Hematopoietic multipotent progenitor cell treated with erythropoietin and hydrocortisone succinate and interleukin-3 and kit ligand, for 15 days (in vitro differentiated cells): ENCODE measurements around the gene CREB3L4.
"Not testable (repeated sequence)": the region's sequence is repeated elsewhere in the genome, so short reads cannot be mapped to it uniquely, and the experiment has no call there.

Experiments
- DNase-seq: peaks from one replicate; pipeline ENCODE4 v3.0.0-alpha.2; 2015; ENCODE audit warnings: low spot score

The CREB3L4 gene

DNA sequence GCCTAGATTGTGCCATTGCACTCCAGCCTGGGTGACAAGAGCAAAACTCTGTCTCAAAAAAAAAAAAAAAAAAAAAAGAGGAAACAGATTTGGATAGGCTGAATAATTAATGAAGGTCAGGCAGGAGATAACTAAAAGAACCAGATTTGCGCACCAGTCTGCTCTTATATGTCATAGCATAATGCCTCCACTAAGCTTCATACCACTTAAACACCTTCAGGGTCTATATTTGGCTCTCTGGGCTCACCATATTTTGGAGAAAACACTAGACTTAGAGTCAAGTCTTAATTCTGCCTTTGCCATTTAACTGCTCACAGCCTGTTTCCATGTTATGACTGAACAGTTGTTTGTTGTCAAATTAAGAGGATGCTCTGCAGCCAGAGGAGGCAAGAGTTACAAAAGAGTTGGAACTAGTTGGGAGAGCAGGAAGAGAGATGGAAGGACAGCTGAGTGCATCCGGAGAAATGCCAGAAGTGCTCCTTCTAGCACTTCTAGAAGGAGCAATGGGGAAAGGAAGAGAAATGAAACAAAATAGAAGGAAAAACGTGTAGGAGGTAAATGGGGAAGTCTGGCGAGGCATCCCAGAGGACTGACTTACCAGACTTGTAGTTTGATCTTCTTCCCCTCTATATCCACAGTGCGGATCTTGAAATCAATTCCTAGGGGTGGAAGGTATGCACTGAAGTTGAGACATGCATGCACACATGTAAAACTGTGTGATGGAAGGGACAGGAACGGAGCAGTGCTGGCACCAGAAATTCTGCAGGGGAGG, 16.6 kb downstream of the CREB3L4 start:
- DNase-seq = no peak

DNA sequence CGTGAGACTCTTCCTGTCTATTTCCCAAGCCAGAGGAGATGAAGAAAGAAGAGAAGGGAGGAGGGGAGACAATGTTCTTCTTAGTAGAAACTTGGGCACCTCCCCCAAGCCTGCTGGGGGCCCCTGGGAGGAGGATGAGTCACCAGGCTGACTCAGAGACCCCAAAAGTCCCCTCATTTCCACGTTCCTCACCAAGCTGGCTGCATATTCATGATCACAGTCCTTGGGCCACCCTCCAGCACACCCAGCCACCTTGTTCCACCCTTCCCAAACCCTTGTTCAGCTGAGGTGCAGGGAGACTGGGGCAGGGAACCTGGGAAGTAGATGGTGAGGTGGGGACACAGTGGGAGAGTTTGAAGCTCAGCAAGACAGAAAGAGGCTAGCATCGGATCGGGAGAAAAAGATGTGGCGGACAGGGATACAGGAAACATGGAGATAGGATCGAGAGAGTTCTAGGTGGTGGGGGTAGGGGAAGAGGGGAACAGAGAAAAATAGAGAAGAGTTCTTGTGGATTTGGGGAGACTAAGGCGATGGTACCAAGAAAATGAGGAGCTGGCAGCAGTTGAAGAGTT, 17.7 kb downstream of the CREB3L4 start:
- DNase-seq = no peak

DNA sequence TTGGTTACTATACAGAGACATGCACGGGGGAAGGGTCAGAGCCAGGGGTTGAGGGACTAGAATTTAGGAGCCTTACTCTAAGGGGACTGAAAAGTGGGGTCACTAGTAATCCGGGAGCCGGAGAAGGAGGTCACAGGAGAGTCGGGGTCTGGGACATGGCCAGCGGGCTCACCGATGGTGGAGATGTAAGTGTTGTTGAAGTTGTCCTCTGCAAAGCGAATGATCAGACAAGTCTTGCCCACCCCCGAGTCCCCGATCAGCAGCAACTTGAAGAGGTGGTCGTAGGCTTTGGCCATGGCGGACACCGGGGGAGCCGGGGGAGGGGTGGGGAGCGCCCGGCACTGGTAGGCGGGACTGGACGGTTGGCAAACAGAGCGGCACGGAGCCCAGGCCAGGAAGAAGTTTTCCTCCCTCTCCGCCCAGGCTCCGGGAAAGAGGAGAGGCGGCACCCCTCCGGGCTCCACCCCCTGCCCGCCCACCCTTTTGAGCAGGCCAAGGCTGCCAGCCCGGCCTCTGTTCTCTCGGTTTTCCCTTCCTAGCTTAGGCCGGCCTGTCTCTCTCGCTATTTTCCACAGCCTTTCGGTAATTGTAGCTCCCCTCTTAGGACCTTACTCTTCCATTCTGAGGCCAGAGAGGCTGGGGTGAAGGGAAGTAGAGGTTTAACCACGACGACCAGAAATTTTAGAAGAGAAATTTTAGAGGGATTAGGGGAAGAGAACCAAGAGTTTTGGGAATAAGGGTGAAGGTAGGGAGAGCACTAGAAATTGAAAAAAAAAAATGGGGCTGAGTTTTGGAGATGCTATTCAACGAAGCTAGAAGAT, 18.4 kb downstream of the CREB3L4 start, which contains the start of gene RAB13:
Gene RAB13 (minus strand): TSS at position 399 of the 821 bp plus-strand sequence. CDS start 103 bp downstream, at position 296.
- peak; percentile 54 for DNase-seq

DNA sequence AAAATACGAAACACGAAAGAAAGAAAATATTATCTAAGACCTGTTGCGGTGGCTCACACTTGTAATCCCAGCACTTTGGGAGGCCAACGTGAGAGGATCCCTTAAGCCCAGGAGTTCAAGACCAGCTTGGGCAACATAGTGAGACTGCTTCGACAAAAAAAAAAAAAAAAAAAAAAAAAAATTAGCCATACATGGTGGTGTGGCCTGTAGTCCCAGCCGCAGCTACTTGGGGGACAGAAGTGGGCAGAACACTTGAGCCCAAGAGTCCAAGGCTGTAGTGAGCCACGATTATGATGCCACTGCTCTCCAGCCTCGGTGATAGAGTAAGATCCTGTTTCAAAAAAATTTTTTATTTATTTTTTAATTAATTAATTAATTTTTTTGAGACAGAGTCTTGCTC, 19.9 kb downstream of the CREB3L4 start:
- no peak for DNase-seq

DNA sequence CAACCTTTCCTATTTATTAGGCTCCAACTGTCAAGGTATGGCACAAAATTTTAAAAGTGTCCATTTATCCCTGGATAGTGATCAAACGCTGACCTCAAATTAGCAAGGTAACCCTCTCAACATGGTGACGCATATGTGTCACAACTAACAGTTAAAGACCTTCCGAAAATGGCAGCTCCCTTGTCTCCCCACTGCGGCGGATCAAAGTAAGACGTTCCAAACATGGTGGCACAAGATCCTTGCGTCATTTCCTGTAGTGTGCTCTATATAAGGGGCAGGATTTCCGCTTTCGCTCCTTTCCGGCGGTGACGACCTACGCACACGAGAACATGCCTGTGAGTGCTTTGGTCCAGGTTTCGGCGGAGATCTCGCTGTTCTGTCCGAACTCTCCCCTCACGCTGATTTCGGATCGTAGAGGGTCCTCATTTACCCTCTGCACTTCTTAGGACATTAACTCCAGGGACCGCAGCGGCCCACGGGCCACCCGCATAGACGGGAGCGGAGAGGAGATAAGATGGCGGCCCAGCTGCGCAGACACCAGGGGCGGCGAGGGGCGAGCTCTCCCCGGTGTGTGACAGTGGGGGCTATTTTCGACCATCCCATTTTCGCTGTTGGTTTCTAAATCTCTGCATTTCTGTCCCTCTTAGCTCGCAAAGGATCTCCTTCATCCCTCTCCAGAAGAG, 22.9 kb downstream of the CREB3L4 start, which contains the start of gene RPS27:
Gene RPS27 (plus strand): TSS at position 295 of the 683 bp plus-strand sequence. CDS start 35 bp downstream, at position 330.
- peak; percentile 98 for DNase-seq

DNA sequence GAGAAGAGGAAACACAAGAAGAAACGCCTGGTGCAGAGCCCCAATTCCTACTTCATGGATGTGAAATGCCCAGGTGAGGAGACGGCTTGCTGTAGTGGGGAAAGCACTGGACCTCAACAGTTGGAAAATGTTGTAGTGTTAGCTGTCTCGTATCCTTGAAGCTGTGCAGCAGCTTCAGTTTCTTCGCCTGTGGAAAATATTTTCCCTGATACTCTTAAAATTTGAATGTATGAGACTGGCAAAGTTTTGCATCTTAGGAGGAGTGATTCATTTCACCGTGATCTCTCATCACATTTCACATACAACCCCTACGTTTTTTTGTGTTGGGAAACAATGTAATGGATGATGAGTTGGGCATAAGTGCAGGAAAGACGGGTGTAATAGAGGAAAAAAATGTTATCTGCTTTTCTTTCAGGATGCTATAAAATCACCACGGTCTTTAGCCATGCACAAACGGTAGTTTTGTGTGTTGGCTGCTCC, 23.5 kb downstream of the CREB3L4 start:
- DNase-seq = no peak

DNA sequence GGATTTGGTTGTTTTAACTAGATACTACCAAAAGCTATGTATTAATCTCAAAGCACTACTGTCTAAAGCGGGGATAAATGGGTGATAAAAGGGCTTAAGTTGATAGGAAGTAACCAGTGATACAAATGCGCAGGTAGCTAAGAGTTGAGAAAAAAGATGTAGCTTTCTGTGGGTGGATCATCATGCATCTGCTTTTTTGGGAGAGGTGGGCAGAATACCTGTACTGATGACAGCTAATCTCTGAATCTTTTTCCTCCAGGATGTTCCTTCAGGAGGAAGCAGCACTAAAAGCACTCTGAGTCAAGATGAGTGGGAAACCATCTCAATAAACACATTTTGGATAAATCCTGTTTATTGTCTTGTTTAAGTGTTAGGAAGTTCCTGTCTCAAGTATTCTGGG, 24.1 kb downstream of the CREB3L4 start:
- DNase-seq = no peak

DNA sequence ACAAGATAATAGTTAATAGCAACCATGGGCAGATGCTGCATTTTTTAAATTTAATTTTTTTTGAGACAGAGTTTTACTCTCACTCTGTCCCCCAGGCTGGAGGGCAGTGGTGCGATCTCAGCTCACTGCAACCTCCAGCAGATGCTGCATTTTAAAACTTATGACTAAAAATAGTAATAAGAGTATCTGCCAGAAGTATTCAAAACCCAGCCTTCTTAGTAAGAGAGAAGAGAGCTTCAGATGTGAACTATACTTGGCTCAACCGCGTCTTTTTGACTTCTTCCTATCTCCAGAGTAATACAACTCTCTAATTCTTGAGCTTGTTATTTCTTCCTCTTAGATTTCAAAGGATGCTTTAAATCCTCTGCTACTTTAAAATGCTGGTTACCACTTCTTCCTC, 27.5 kb downstream of the CREB3L4 start:
- no peak for DNase-seq

DNA sequence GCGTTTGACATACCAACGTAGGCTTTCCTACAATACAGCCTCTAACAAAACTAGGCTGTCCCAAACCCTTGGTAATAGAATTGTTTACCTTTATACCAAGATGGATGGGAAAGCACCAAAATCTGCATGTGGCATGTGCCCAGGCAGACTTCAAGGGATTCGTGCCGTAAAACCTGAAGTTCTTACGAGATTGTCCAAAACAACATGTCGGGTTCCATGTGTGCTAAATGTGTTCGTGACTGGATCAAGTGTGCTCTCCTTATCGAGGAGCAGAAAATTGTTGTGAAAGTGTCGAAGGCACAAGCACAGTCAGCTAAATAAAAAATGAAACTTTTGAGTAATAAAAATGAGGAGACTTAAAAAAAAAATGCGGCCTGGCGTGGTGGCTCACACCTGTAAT, 27.9 kb downstream of the CREB3L4 start:
- no peak for DNase-seq

DNA sequence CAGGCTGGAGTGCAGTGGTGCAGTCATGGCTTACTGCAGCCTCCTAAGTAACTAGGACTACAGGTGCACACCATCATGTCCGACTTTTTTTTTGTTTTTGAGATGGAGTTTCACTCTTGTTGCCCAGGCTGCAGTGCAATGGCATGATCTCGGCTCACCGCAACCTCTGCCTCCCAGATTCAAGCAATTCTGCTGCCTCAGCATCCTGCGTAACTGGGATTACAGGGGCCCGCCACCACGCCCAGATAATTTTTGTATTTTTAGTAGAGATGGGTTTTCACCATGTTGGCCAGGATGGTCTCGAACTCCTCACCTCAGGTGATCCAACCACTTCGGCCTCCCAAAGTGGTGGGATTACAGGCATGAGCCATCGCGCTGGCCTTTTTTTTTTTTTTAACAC, 29.2 kb downstream of the CREB3L4 start:
- DNase-seq = not testable (repeated sequence)

DNA sequence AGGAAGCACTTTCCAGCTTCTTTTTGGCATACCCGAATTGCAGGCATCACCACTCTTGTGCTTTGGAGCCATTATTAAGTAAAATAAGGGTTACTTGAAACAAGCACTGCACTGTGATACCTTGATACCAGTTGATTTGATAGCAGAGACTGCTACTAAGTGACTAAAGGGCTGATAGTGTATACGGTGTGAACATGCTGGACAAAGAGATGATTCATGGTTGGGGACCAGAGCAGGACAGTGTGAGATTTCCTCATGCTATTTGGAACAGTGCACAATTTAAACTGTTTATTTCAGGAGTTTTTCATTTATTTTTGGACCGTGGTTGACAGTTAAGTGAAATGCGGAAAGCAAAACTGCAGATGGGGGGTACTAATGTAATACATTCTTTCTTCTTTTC, 32.7 kb downstream of the CREB3L4 start:
- no peak for DNase-seq

DNA sequence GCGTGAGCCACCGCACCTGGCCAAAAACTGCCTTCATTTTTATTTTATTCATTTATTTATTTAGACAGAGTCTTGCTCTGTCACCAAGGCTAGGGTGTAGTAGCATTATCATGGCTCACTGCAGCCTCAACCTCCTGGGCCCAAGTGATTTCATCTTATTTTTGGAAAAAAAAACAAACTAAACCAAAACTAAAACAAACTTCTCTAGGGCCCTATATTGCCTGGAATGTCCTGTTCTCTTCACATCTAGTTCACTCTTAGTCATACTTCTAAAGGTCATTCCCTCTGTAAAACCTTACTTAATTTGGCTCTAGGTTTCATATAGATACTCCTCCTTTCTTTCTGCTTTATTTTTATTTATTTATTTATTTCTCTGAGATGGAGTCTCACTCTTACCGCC, 38.4 kb downstream of the CREB3L4 start:
- DNase-seq = no peak

DNA sequence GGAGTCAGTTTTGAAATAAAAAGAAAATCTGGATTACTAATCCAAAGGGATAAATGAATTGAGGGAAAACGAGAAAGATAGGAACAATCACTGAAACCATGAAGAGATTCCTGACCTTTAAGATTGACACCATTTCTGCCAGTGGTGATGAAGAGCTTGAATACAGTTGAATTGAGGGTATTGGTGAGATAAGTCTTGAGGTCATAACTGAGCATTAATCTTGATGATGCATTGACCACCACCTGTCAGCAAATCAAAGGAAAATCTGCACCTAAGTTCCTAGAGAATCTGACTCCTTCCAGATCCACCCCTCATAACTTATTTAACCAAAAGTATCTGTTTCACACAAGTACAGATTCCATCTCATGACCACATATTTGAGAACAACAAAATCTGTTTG, 44.4 kb downstream of the CREB3L4 start:
- DNase-seq = no peak

DNA sequence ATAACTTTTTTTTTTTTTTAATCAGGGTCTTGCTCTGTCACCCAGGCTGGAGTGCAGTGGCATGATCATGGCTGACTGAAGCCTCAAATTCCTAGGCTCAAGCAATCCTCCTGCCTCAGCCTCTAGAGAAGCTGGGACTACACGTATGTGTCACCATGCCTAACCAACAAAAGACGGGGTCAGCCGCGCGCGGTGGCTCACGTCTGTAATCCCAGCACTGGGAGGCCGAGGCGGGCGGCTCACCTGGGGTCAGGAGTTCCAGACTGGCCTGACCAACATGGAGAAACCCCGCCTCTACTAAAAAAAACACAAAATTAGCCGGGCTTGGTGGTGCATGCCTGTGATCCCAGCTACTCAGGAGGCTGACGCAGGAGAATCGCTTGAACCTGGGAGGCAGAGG, 44.8 kb downstream of the CREB3L4 start:
- DNase-seq = not testable (repeated sequence)

DNA sequence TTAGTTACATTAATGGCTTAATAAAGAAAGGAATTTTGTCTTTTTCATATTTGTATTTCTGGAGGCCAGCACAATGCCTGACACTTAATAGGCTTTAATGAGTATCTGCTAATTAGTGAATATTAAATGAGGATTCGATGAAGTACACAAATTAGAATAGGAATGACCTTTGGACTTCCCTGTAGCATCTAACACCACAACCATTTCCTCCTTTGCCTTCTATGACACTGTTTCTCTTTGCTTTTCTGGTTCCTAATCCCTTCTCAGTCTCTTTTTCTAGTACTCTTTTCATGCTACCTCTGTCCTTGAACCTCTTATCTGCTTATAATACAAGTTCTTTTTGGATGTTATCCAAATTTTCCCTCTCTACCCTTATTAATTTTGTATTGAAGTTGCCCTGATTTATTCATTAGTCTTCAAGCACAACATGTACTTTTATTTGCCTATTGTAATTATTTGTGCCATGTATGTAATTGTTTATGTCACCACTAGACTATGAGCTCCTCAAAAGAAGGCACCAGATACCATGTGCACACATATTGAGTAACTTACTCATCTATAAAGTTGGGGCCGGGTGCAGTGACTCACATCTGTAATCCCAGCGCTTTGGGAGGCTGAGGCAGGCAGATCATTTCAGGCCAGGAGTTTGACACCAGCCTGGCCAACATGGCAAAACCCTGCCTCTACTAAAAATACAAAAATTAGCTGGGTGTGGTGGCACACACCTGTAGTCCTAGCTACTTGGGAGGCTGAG, 46.6 kb downstream of the CREB3L4 start:
- DNase-seq = no peak

DNA sequence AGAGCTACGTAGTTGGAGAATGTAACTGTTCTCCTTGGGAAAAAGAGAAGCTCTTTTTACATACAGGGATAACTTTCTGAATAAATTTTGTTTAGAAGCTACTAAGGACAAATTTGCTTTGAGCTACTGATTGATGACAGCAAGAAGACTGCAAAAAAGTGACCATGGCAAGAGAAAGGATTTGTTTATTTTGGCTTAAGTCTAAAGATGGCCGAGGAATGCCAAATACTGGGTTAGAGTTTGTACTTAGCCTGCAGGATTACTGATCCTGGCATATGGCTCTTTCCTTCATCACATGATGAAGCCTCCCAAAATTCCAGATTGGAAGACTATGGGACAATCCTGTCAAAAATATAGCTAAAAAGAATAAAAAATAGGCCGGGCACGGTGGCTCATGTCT, 51.6 kb downstream of the CREB3L4 start:
- no peak for DNase-seq

DNA sequence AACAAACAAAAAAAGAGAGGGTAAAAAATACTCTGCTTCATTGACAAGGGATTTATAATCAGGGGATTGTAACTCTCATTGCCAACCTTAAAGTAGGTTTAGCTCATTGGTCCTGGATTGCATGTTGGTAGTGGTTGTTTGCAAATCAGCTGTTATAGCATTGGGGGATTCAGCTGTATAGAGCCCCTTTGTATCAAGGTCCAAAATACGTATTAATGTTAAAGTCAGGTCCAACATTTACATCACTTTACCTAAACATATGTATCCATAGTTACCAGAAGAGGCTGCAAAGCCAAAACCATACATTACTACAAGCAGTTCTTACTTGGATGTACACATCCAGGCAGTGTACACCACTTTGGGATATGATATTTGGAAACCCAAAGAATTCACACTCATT, 52.2 kb downstream of the CREB3L4 start:
- no peak for DNase-seq
